IMR-90 (cell line): ENCODE results near the gene RAB9B. TPM values are rescaled to one million over a fixed set of nuclear protein-coding genes. Genes with fewer than 3 reads are reported as not detected.

Experiments
- ATAC-seq: fragments of 200-7000 bp; cut with Tn5 transposase; 2 replicates; pipeline ENCODE4 v1.9.1; 2020; ENCODE audit warnings: low read depth, mild to moderate bottlenecking, moderate library complexity
- BruUV-seq: library from RNA; stranded (reverse); fragments of 400-500 nt; replicated peaks from 2 replicates; lab custom pipeline; 2021; lab: Mats Ljungman, UMichigan
- CTCF ChIA-PET: fragments of 300-600 bp; formaldehyde crosslinking; extraction: SDS; loops from one replicate; lab custom pipeline; 2021; ENCODE audit warnings: antibody characterized with exemption; lab: Yijun Ruan, JAX
- POLR2A ChIA-PET: fragments of 300-600 bp; sonication (Branson Sonifier 250); formaldehyde crosslinking; loops from one replicate; lab custom pipeline; 2022; ENCODE audit warnings: antibody characterized with exemption; ENCODE audit not compliant: unreplicated experiment; lab: Charles Lee
- DNase-seq: peaks from one replicate; pipeline ENCODE4 v3.0.0; 2013
- H2AFZ ChIP-seq: replicated peaks from 2 replicates; pipeline ENCODE3; 2013; ENCODE audit warnings: low read length, mild to moderate bottlenecking; ENCODE audit not compliant: poor library complexity
- H2AK5ac ChIP-seq: 2 replicates; pipeline ENCODE4 v1.6.1; 2013; ENCODE audit warnings: low read depth, low read length, inconsistent platforms
- H2AK9ac ChIP-seq: replicated peaks from 2 replicates; pipeline ENCODE3; 2013; ENCODE audit warnings: mild to moderate bottlenecking, low read depth, low read length, moderate library complexity; ENCODE audit not compliant: poor library complexity
- H2BK120ac ChIP-seq: 2 replicates; pipeline ENCODE4 v1.6.1; 2013; ENCODE audit warnings: low read depth, low read length, inconsistent platforms
- H2BK15ac ChIP-seq: 3 replicates; pipeline ENCODE4 v1.6.1; 2013; ENCODE audit warnings: low read depth, low read length, inconsistent platforms
- H2BK20ac ChIP-seq: 2 replicates; pipeline ENCODE4 v1.6.1; 2013; ENCODE audit warnings: low read depth, mild to moderate bottlenecking, inconsistent platforms, low read length, moderate library complexity
- H2BK5ac ChIP-seq: 2 replicates; pipeline ENCODE4 v1.6.1; 2013; ENCODE audit warnings: mild to moderate bottlenecking, low read depth, low read length, inconsistent platforms; ENCODE audit not compliant: poor library complexity, severe bottlenecking
- H3K14ac ChIP-seq: replicated peaks from 2 replicates; pipeline ENCODE4 v1.6.1; 2013; ENCODE audit warnings: low read depth, low read length, inconsistent platforms
- H3K18ac ChIP-seq: 2 replicates; pipeline ENCODE4 v1.6.1; 2013; ENCODE audit warnings: low read depth, low read length, control low read depth
- H3K23ac ChIP-seq: 2 replicates; pipeline ENCODE4 v1.6.1; 2013; ENCODE audit warnings: low read depth, low read length, inconsistent platforms
- H3K27ac ChIP-seq: 2 replicates; pipeline ENCODE4 v1.5.1; 2013; ENCODE audit warnings: mild to moderate bottlenecking, control low read depth, low read length; ENCODE audit not compliant: insufficient read depth
- H3K27me3 ChIP-seq: 2 replicates; pipeline ENCODE4 v1.6.1; 2013; ENCODE audit warnings: low read length; ENCODE audit not compliant: control insufficient read depth, insufficient read depth
- H3K36me3 ChIP-seq: 2 replicates; pipeline ENCODE4 v1.6.1; 2013; ENCODE audit warnings: low read length, mixed read lengths; ENCODE audit not compliant: control insufficient read depth, insufficient read depth
- H3K4ac ChIP-seq: 2 replicates; pipeline ENCODE4 v1.6.1; 2013; ENCODE audit warnings: low read depth, low read length, inconsistent platforms
- H3K4me1 ChIP-seq: 2 replicates; pipeline ENCODE4 v1.6.1; 2013; ENCODE audit warnings: low read length, mixed read lengths; ENCODE audit not compliant: control insufficient read depth, insufficient read depth
- H3K4me2 ChIP-seq: 2 replicates; pipeline ENCODE4 v1.6.1; 2013; ENCODE audit warnings: low read depth, mild to moderate bottlenecking, control low read depth, low read length, moderate library complexity
- H3K4me3 ChIP-seq: 2 replicates; pipeline ENCODE4 v1.5.1; 2013; ENCODE audit warnings: low read depth, mild to moderate bottlenecking, control low read depth, low read length, moderate library complexity; ENCODE audit not compliant: insufficient read depth
- H3K56ac ChIP-seq: 2 replicates; pipeline ENCODE4 v1.6.1; 2013; ENCODE audit warnings: low read length, inconsistent platforms; ENCODE audit not compliant: insufficient read depth; ENCODE audit errors: extremely low read depth
- H3K79me1 ChIP-seq, 2 experiments: 2 replicates each; pipeline ENCODE4 v1.6.1; 2013; ENCODE audit warnings: low read length in 2 of 2, inconsistent platforms in 1 of 2, low read depth in 1 of 2
- H3K9ac ChIP-seq: 2 replicates; pipeline ENCODE4 v1.6.1; 2013; ENCODE audit warnings: low read depth, low read length, control low read depth
- H3K9me1 ChIP-seq: 2 replicates; pipeline ENCODE4 v1.6.1; 2013; ENCODE audit warnings: low read length, inconsistent platforms; ENCODE audit not compliant: insufficient read depth
- H3K9me3 ChIP-seq: 2 replicates; pipeline ENCODE4 v1.6.1; 2013; ENCODE audit warnings: low read length; ENCODE audit not compliant: control insufficient read depth, insufficient read depth
- H4K20me1 ChIP-seq: 2 replicates; pipeline ENCODE4 v1.6.1; 2013; ENCODE audit warnings: low read length, inconsistent platforms; ENCODE audit not compliant: insufficient read depth
- H4K5ac ChIP-seq: 2 replicates; pipeline ENCODE4 v1.6.1; 2013; ENCODE audit warnings: mild to moderate bottlenecking, low read depth, low read length, control low read depth
- H4K8ac ChIP-seq, 2 experiments: 2 replicates each; pipeline ENCODE4 v1.6.1; 2013; ENCODE audit warnings: low read depth in 2 of 2, low read length in 2 of 2, control low read depth in 1 of 2, inconsistent platforms in 1 of 2
- H4K91ac ChIP-seq: 2 replicates; pipeline ENCODE4 v1.6.1; 2013; ENCODE audit warnings: low read depth, low read length, inconsistent platforms; ENCODE audit not compliant: insufficient read depth
- BHLHE40 ChIP-seq: fragments of 150-350 bp; IDR thresholded peaks from 2 replicates; pipeline ENCODE4 v1.6.1; 2016; ENCODE audit warnings: mild to moderate bottlenecking, low read depth, low read length
- CEBPB ChIP-seq: IDR thresholded peaks from 2 replicates; pipeline ENCODE4 v1.6.1; 2012; ENCODE audit warnings: low read depth, low read length, improper control_type of control experiment
- CHD1 ChIP-seq: IDR thresholded peaks from 2 replicates; pipeline ENCODE4 v1.6.1; 2012; ENCODE audit warnings: low read depth, low read length, improper control_type of control experiment
- CTCF ChIP-seq: conservative IDR thresholded peaks from 2 replicates; pipeline ENCODE4 v1.5.1; 2012; ENCODE audit warnings: mild to moderate bottlenecking, low read depth, low read length, improper control_type of control experiment
- ELK1 ChIP-seq: fragments of 150-350 bp; IDR thresholded peaks from 2 replicates; pipeline ENCODE4 v1.6.1; 2016; ENCODE audit warnings: low read depth, mild to moderate bottlenecking, low read length, moderate library complexity, borderline replicate concordance
- FOS ChIP-seq: fragments of 150-350 bp; IDR thresholded peaks from 2 replicates; pipeline ENCODE4 v1.6.1; 2016; ENCODE audit warnings: low read depth, low read length
- MAFK ChIP-seq: IDR thresholded peaks from 2 replicates; pipeline ENCODE4 v1.6.1; 2012; ENCODE audit warnings: low read depth, low read length, improper control_type of control experiment
- MAZ ChIP-seq: IDR thresholded peaks from 2 replicates; pipeline ENCODE4 v1.6.1; 2012; ENCODE audit warnings: low read depth, mild to moderate bottlenecking, low read length, improper control_type of control experiment, moderate library complexity, borderline replicate concordance
- MXI1 ChIP-seq: IDR thresholded peaks from 2 replicates; pipeline ENCODE4 v1.6.1; 2012; ENCODE audit warnings: low read depth, mild to moderate bottlenecking, low read length, moderate library complexity, borderline replicate concordance
- NFE2L2 ChIP-seq: fragments of 150-350 bp; IDR thresholded peaks from 2 replicates; pipeline ENCODE4 v1.6.1; 2016; ENCODE audit warnings: low read depth, mild to moderate bottlenecking, low read length
- POLR2A ChIP-seq: IDR thresholded peaks from 2 replicates; pipeline ENCODE4 v1.6.1; 2012; ENCODE audit warnings: mild to moderate bottlenecking, low read depth, low read length
- RAD21 ChIP-seq: IDR thresholded peaks from 2 replicates; pipeline ENCODE4 v1.6.1; 2012; ENCODE audit warnings: low read length, improper control_type of control experiment
- RCOR1 ChIP-seq: IDR thresholded peaks from 2 replicates; pipeline ENCODE4 v1.6.1; 2012; ENCODE audit warnings: mild to moderate bottlenecking, low read length, improper control_type of control experiment; ENCODE audit not compliant: insufficient replicate concordance
- RFX5 ChIP-seq: IDR thresholded peaks from 2 replicates; pipeline ENCODE4 v1.8.0; 2012; ENCODE audit warnings: low read depth, mild to moderate bottlenecking, low read length, moderate library complexity
- SMC3 ChIP-seq: fragments of 150-350 bp; IDR thresholded peaks from 2 replicates; pipeline ENCODE4 v1.6.1; 2016; ENCODE audit warnings: low read depth, mild to moderate bottlenecking, antibody characterized with exemption, low read length, moderate library complexity
- USF2 ChIP-seq: fragments of 150-350 bp; IDR thresholded peaks from 2 replicates; pipeline ENCODE4 v1.6.1; 2017; ENCODE audit warnings: mild to moderate bottlenecking, antibody characterized with exemption, low read length, low read depth
- dilution Hi-C: fragments of 300-500 bp; cut with HindIII; formaldehyde crosslinking; loops from one replicate; pipeline ENCODE4 v1.14.3; 2018; ENCODE audit warnings: low sequenced_read_pairs; ENCODE audit not compliant: unreplicated experiment
- in situ Hi-C: fragments of 300-500 bp; cut with MboI; formaldehyde crosslinking; loops from 3 replicates; pipeline ENCODE4 v1.14.3; 2019; ENCODE audit warnings: low sequenced_read_pairs, inconsistent platforms, mixed read lengths
- intact Hi-C: fragments of 100-400 bp; cut with micrococcal nuclease; formaldehyde crosslinking; loops from 2 replicates; pipeline ENCODE4 v1.10.0; 2022
- polyA plus RNA-seq, 3 experiments: library from polyadenylated mRNA; depleted of rRNA; stranded (reverse); fragments of >200 nt; gene quantifications; 2 replicates each; pipeline ENCODE4 v1.2.3, GENCODE V29; 2012; ENCODE audit warnings: low replicate concordance in 1 of 3
- total RNA-seq: library from RNA; depleted of rRNA; stranded (reverse); fragments of >200 nt; gene quantifications from 2 replicates; pipeline ENCODE4 v1.2.3, GENCODE V29; 2012

The RAB9B gene
- total and polyA plus RNA-seq, 2 of the 4 experiments (the other 2 are of a cell fraction) = 0.58 to 0.90 TPM

- Histone ChIP-seq H3K9ac (no peak overlapping the region), H2BK15ac (no peak overlapping the region), H3K4ac (no peak overlapping the region), H3K23ac (no peak overlapping the region), H3K9me1 (no peaks in the 10 kb centered on the region), H3K9me3 (no peaks in the 10 kb centered on the region), H3K27me3 (peaks cover 14% of the 10 kb centered on the region), H2BK5ac (no peak overlapping the region), H3K36me3 (no peaks in the 10 kb centered on the region), H3K56ac (no peak overlapping the region), H4K8ac (no peak overlapping the region), H4K20me1 (no peaks in the 10 kb centered on the region), H3K14ac (no peak overlapping the region), H2AK5ac (no peak overlapping the region), H3K27ac (no peak overlapping the region), H2AFZ (no peak overlapping the region), H2AK9ac (no peak overlapping the region), H3K4me2 (no peak overlapping the region), H4K91ac (no peak overlapping the region), H3K4me1 (no peaks in the 10 kb centered on the region), H3K4me3 (no peak overlapping the region), H4K5ac (no peak overlapping the region), H3K18ac (no peak overlapping the region), H3K79me1 (no peaks in the 10 kb centered on the region), H2BK120ac (no peak overlapping the region), H2BK20ac (no peak overlapping the region)
- POLR2A ChIA-PET = no interaction called here
- intact Hi-C loops (no loop called here), in situ Hi-C loops (loop anchor here (10.0 kb wide), 1 partner anchor 111 kb away; no protein-coding TSS in a partner anchor), dilution Hi-C loops (no loop called here)
- DNase-seq (no peak), ATAC-seq (no peak)
- CTCF ChIA-PET = no interaction called here
- TF ChIP-seq CTCF = no peak
- no peak for TF ChIP-seq ELK1
- TF ChIP-seq RAD21 = no peak
- no peak for TF ChIP-seq MAFK
- TF ChIP-seq NFE2L2 = no peak
- TF ChIP-seq POLR2A = no peak
- no peak for TF ChIP-seq RCOR1
- TF ChIP-seq BHLHE40 = no peak
- no peak for TF ChIP-seq CHD1
- no peak for TF ChIP-seq MAZ
- no peak for TF ChIP-seq SMC3
- no peak for TF ChIP-seq USF2
- no peak for TF ChIP-seq CEBPB
- TF ChIP-seq MXI1 = no peak
- TF ChIP-seq RFX5 = no peak
- TF ChIP-seq FOS = no peak
- no TSS peak for BruUV-seq
These were observed 26.2 kb downstream of the RAB9B start for GRCh38 chrX:103805860-103806259.
